ENCODE measurements around the gene CNEP1R1. TPM values are rescaled to one million over a fixed set of nuclear protein-coding genes. Genes with fewer than 3 reads are reported as not detected.

CNEP1R1 gene, protein sequence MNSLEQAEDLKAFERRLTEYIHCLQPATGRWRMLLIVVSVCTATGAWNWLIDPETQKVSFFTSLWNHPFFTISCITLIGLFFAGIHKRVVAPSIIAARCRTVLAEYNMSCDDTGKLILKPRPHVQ
- polyA plus RNA-seq = 40.5 and 44.2 TPM in 2 replicates
- 58.8 and 64.3 TPM in 2 replicates for polyA minus RNA-seq

DNA sequence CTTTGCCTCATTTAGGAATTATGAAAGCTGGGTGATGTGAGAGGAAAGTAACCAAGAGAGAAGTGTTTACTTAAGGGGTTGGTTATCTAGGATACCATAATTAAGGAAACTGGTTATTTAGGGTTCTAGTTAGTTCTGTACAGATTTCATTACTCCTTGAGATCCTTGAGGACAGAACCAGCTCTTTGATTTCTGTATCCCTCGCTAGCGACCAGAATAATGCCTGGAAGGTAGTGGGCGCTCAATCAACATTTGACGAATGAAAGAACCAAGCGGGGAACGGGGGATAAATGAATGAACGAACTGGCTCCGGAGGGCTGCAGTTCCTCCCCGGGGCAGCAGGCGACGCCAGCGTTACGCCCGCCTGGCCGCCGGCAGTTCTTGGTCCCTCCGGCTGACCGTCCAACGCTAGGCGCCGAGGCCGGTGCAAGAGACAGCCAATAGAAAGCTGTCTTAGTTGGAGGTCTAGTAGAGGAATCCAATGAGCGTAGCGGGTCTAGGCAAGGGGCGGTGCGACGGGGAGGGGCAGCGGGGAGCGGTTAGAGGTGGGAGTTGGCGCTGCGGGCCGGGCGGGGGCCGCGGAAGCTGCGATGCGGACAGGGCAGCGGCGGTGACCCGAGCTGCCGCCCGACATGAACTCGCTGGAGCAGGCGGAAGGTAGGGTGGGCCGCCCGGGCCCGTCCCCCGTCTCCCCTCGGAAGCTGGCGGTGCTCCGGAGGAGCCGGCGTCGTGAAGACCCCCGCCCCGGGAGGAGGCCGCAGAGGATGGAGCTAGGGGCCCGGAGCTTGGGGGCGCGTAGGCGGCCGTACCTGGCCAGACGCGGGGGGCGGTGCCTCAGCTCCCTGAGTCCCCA, at the start of gene CNEP1R1:
CNEP1R1 (plus strand) TSS at position 542 of the 853 bp plus-strand sequence; CDS start at position 633, 91 bp downstream.
- H3K9me3 ChIP-seq (ENCODE audit: low read length) = no peaks in the 10 kb centered on the region
- peak within 1 kb of the TSS; percentile 86 for H3K4me3 ChIP-seq (ENCODE audit: low read length)
- H3K4me2 ChIP-seq (ENCODE audit: low read length) = peak within 1 kb of the TSS; percentile 90
- no peaks in the 10 kb centered on the region for H3F3A ChIP-seq (ENCODE audit: insufficient read depth, low read length, poor library complexity, severe bottlenecking)
- peak within 1 kb of the TSS; percentile 75 for H3K27ac ChIP-seq (ENCODE audit: low read length)
- peak within 1 kb of the TSS; percentile 67 for H2AFZ ChIP-seq (ENCODE audit: low read depth, low read length)
- peak within 1 kb of the TSS; percentile 81 for H3K9ac ChIP-seq (ENCODE audit: low read length)
- H4K20me1 ChIP-seq (ENCODE audit: insufficient read depth) = no peaks in the 10 kb centered on the region
- H3K27me3 ChIP-seq (ENCODE audit: insufficient read depth, low read depth, low read length) = no peaks in the 10 kb centered on the region
- H3K36me3 ChIP-seq (ENCODE audit: insufficient read depth, low read length) = peaks cover 2% of the 10 kb centered on the region
- no peaks in the 10 kb centered on the region for H3K9me2 ChIP-seq (ENCODE audit: insufficient read depth, low read length)
- H3K79me2 ChIP-seq (replicated peaks; ENCODE audit: insufficient read depth, low read length) = peaks cover 14% of the 10 kb centered on the region
- TF ChIP-seq EZH2 (IDR thresholded peaks at IDR 0.05; ENCODE audit: borderline replicate concordance, insufficient read depth, low read length, poor library complexity, severe bottlenecking) (no peak), POLR2AphosphoS5 (IDR thresholded peaks at IDR 0.05) (peak; percentile 89), MXI1 (conservative IDR thresholded peaks at IDR 0.05; ENCODE audit: poor library complexity, severe bottlenecking) (peak; percentile 42), CTCF (IDR thresholded peaks at IDR 0.05; ENCODE audit: poor library complexity, severe bottlenecking) (peak; percentile 100), SMC3 (conservative IDR thresholded peaks at IDR 0.05; ENCODE audit: poor library complexity) (peak; percentile 87), EP300 (conservative IDR thresholded peaks at IDR 0.05; ENCODE audit: poor library complexity, severe bottlenecking) (peak; percentile 49), RAD21 (conservative IDR thresholded peaks at IDR 0.05) (peak; percentile 88), TAF1 (IDR thresholded peaks at IDR 0.05; ENCODE audit: low read depth) (peak; percentile 44)
- TF ChIP-seq, protein P1, sequence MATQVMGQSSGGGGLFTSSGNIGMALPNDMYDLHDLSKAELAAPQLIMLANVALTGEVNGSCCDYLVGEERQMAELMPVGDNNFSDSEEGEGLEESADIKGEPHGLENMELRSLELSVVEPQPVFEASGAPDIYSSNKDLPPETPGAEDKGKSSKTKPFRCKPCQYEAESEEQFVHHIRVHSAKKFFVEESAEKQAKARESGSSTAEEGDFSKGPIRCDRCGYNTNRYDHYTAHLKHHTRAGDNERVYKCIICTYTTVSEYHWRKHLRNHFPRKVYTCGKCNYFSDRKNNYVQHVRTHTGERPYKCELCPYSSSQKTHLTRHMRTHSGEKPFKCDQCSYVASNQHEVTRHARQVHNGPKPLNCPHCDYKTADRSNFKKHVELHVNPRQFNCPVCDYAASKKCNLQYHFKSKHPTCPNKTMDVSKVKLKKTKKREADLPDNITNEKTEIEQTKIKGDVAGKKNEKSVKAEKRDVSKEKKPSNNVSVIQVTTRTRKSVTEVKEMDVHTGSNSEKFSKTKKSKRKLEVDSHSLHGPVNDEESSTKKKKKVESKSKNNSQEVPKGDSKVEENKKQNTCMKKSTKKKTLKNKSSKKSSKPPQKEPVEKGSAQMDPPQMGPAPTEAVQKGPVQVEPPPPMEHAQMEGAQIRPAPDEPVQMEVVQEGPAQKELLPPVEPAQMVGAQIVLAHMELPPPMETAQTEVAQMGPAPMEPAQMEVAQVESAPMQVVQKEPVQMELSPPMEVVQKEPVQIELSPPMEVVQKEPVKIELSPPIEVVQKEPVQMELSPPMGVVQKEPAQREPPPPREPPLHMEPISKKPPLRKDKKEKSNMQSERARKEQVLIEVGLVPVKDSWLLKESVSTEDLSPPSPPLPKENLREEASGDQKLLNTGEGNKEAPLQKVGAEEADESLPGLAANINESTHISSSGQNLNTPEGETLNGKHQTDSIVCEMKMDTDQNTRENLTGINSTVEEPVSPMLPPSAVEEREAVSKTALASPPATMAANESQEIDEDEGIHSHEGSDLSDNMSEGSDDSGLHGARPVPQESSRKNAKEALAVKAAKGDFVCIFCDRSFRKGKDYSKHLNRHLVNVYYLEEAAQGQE (IDR thresholded peaks at IDR 0.05; ENCODE audit: borderline replicate concordance) = no peak

DNA sequence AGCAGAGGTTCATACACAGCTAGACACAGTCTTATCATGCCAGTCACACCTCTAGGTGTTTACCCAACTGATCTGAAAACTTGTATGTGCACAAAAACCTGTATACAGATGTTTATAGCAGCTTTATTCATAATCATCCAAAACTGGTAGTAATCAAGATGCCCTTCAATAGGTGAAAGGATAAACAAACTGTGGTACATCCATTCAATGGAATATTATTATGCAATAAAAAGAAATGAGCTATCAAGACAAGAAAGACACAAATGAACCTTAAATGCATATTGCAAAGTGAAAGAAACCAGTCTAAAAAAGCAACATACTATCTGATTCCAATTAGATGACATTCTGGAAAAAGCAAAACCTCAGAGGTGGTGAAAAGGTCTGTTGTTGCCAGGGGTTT, 47.6 kb upstream of the CNEP1R1 start:
- H3K4me3 ChIP-seq (ENCODE audit: low read length) = no peak overlapping the region
- no peaks in the 10 kb centered on the region for H3K79me2 ChIP-seq (replicated peaks; ENCODE audit: insufficient read depth, low read length)
- no peaks in the 10 kb centered on the region for H3K36me3 ChIP-seq (ENCODE audit: insufficient read depth, low read length)
- no peaks in the 10 kb centered on the region for H3F3A ChIP-seq (ENCODE audit: insufficient read depth, low read length, poor library complexity, severe bottlenecking)
- no peaks in the 10 kb centered on the region for H3K27me3 ChIP-seq (ENCODE audit: insufficient read depth, low read depth, low read length)
- H3K9ac ChIP-seq (ENCODE audit: low read length) = no peak overlapping the region
- H3K27ac ChIP-seq (ENCODE audit: low read length) = no peak overlapping the region
- TF ChIP-seq CTCF (IDR thresholded peaks at IDR 0.05; ENCODE audit: poor library complexity, severe bottlenecking) (no peak), RAD21 (conservative IDR thresholded peaks at IDR 0.05) (no peak), SMC3 (conservative IDR thresholded peaks at IDR 0.05; ENCODE audit: poor library complexity) (no peak), EZH2 (IDR thresholded peaks at IDR 0.05; ENCODE audit: borderline replicate concordance, insufficient read depth, low read length, poor library complexity, severe bottlenecking) (no peak), TAF1 (IDR thresholded peaks at IDR 0.05; ENCODE audit: low read depth) (no peak), EP300 (conservative IDR thresholded peaks at IDR 0.05; ENCODE audit: poor library complexity, severe bottlenecking) (no peak), POLR2AphosphoS5 (IDR thresholded peaks at IDR 0.05) (no peak), MXI1 (conservative IDR thresholded peaks at IDR 0.05; ENCODE audit: poor library complexity, severe bottlenecking) (no peak)
- TF ChIP-seq, protein P1 (IDR thresholded peaks at IDR 0.05; ENCODE audit: borderline replicate concordance) = no peak
- H3K9me3 ChIP-seq (ENCODE audit: low read length) = peaks cover 6% of the 10 kb centered on the region
- no peak overlapping the region for H3K4me2 ChIP-seq (ENCODE audit: low read length)
- no peaks in the 10 kb centered on the region for H3K9me2 ChIP-seq (ENCODE audit: insufficient read depth, low read length)
- no peaks in the 10 kb centered on the region for H4K20me1 ChIP-seq (ENCODE audit: insufficient read depth)
- H2AFZ ChIP-seq (ENCODE audit: low read depth, low read length) = no peak overlapping the region

All from neural cell (in vitro differentiated cells).